HFFc6 (cell line): ENCODE measurements around the gene RSRC1. TPM values are rescaled to one million over a fixed set of nuclear protein-coding genes. Genes with fewer than 3 reads are reported as not detected.
"Not testable (repeated sequence)": the region's sequence is repeated elsewhere in the genome, so short reads cannot be mapped to it uniquely, and the experiment has no call there.

Source experiments
- DNase-seq: peaks from one replicate; pipeline ENCODE4 v3.0.0-alpha.2; 2018
- H3K27ac Mint-ChIP-seq: 2 replicates; pipeline ENCODE4 v1.8.0; 2020; ENCODE audit warnings: mild to moderate bottlenecking, mixed read lengths
- H3K27me3 Mint-ChIP-seq: 2 replicates; pipeline ENCODE4 v1.8.0; 2021; ENCODE audit warnings: mild to moderate bottlenecking, moderate library complexity, mixed read lengths; ENCODE audit not compliant: insufficient read depth
- H3K36me3 Mint-ChIP-seq: 2 replicates; pipeline ENCODE4 v1.8.0; 2021; ENCODE audit warnings: low read depth, mixed read lengths
- H3K4me1 Mint-ChIP-seq: 2 replicates; pipeline ENCODE4 v1.8.0; 2020; ENCODE audit warnings: low read depth, mixed read lengths
- H3K4me3 Mint-ChIP-seq: 2 replicates; pipeline ENCODE4 v1.8.0; 2020; ENCODE audit warnings: mild to moderate bottlenecking, moderate library complexity, mixed read lengths
- H3K9me3 Mint-ChIP-seq: 2 replicates; pipeline ENCODE4 v1.8.0; 2020; ENCODE audit warnings: mild to moderate bottlenecking, mixed read lengths
- CTCF ChIP-seq: fragments of 200-600 bp; sonication (generic); IDR thresholded peaks from 2 replicates; pipeline ENCODE4 v1.5.0; 2021; ENCODE audit warnings: antibody characterized with exemption, mild to moderate bottlenecking
- total RNA-seq, 6 experiments: library from RNA; stranded (reverse); fragmentation: NEBNext Ultra II Directional; extraction: Animal tissue kit (Norgen Biotek cat#: 25700); gene quantifications; 2 replicates in 1 of 6; 3 replicates in 5 of 6; pipeline ENCODE4 v1.2.3, GENCODE V29; 2021

Gene RSRC1
- total RNA-seq, 6 experiments from 2014 or later, result 20.5 to 37.6 (median 33.0) TPM

- Mint-ChIP-seq H3K27me3 (no peaks in the 10 kb centered on the region; the same call in 1 of the 2 replicates), H3K4me3 (no peak overlapping the region), H3K9me3 (no peaks in the 10 kb centered on the region), H3K27ac (no peak overlapping the region), H3K4me1 (peaks cover 5% of the 10 kb centered on the region; the same call in 1 of the 2 replicates), H3K36me3 (no peaks in the 10 kb centered on the region)
- no peak for TF ChIP-seq CTCF
- no peak for DNase-seq
These were observed 223.8 kb downstream of the RSRC1 start for GRCh38 chr3:158333736-158334135.

- H3K27ac Mint-ChIP-seq, result no peak overlapping the region
- H3K9me3 Mint-ChIP-seq, result no peaks in the 10 kb centered on the region
- H3K36me3 Mint-ChIP-seq, result no peaks in the 10 kb centered on the region
- no peaks in the 10 kb centered on the region for H3K4me1 Mint-ChIP-seq
- H3K27me3 Mint-ChIP-seq, result no peaks in the 10 kb centered on the region; the same call in 1 of the 2 replicates
- no peak for DNase-seq
- no peak overlapping the region for H3K4me3 Mint-ChIP-seq
- TF ChIP-seq CTCF, result no peak
These were observed 227.2 kb downstream of the RSRC1 start for GRCh38 chr3:158337110-158337509.

- H3K4me3 Mint-ChIP-seq, result no peak overlapping the region
- no peaks in the 10 kb centered on the region for H3K36me3 Mint-ChIP-seq
- H3K27me3 Mint-ChIP-seq, result no peaks in the 10 kb centered on the region; the same call in 1 of the 2 replicates
- TF ChIP-seq CTCF, result no peak
- no peaks in the 10 kb centered on the region for H3K9me3 Mint-ChIP-seq
- DNase-seq, result no peak
- no peak overlapping the region for H3K27ac Mint-ChIP-seq
- H3K4me1 Mint-ChIP-seq, result no peaks in the 10 kb centered on the region
These were observed 229.7 kb downstream of the RSRC1 start for GRCh38 chr3:158339638-158340037.

GRCh38 chr3:158340951-158341350 lies 231.1 kb downstream of the RSRC1 start:
- DNase-seq, H3K36me3 Mint-ChIP-seq, H3K27me3 Mint-ChIP-seq, H3K27ac Mint-ChIP-seq, H3K4me3 Mint-ChIP-seq, H3K9me3 Mint-ChIP-seq, H3K4me1 Mint-ChIP-seq: not testable (repeated sequence)

- Mint-ChIP-seq H3K9me3 (no peaks in the 10 kb centered on the region), H3K4me1 (peaks cover 12% of the 10 kb centered on the region), H3K27ac (peak overlapping the region; percentile 7; the same call in 1 of the 2 replicates), H3K36me3 (0 out of 2 replicates have a peak, but pooled peaks cover 4% of the 10 kb centered on the region), H3K27me3 (no peaks in the 10 kb centered on the region), H3K4me3 (no peak overlapping the region)
- peak; percentile 5 for DNase-seq
- TF ChIP-seq CTCF, result no peak
These were observed 238.1 kb downstream of the RSRC1 start for GRCh38 chr3:158347966-158348365.

- H3K4me1 Mint-ChIP-seq, result peaks cover 12% of the 10 kb centered on the region
- no peak overlapping the region for H3K27ac Mint-ChIP-seq
- H3K27me3 Mint-ChIP-seq, result no peaks in the 10 kb centered on the region
- 0 out of 2 replicates have a peak, but pooled peaks cover 4% of the 10 kb centered on the region for H3K36me3 Mint-ChIP-seq
- no peak overlapping the region for H3K4me3 Mint-ChIP-seq
- DNase-seq, result no peak
- TF ChIP-seq CTCF, result no peak
- no peaks in the 10 kb centered on the region for H3K9me3 Mint-ChIP-seq
These were observed 241.1 kb downstream of the RSRC1 start for GRCh38 chr3:158350971-158351370.
